ENCODE measurements around the gene BRD1. TPM values are rescaled to one million over a fixed set of nuclear protein-coding genes. Genes with fewer than 3 reads are reported as not detected.

BRD1 gene
- total RNA-seq, 4 donors from 2014 or later: 21.0 to 57.3 (median 33.8) TPM

DNA sequence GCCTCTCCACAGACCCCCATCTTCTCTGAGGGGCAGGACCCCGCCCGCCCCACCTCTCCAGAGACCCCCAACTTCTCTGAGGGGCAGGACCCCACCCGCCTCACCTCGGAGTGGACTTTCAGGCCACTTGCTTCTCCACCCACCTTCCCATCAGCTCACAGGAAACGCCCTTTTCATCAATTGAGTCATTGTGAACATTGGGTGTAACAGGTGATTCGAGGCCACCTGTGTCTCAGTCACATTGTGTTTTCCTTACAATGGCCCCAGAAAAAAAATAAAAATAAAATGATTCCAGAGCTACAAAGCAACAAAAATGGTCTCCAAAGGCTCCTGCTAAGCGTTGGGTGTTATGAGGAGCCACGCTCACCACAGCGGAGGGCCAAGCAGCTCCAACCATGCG, 36.0 kb downstream of the BRD1 start:
- DNase-seq (ENCODE audit: low spot score) (no peak), ATAC-seq (ENCODE audit: low FRiP score) (no peak)
- TF ChIP-seq, protein P1, sequence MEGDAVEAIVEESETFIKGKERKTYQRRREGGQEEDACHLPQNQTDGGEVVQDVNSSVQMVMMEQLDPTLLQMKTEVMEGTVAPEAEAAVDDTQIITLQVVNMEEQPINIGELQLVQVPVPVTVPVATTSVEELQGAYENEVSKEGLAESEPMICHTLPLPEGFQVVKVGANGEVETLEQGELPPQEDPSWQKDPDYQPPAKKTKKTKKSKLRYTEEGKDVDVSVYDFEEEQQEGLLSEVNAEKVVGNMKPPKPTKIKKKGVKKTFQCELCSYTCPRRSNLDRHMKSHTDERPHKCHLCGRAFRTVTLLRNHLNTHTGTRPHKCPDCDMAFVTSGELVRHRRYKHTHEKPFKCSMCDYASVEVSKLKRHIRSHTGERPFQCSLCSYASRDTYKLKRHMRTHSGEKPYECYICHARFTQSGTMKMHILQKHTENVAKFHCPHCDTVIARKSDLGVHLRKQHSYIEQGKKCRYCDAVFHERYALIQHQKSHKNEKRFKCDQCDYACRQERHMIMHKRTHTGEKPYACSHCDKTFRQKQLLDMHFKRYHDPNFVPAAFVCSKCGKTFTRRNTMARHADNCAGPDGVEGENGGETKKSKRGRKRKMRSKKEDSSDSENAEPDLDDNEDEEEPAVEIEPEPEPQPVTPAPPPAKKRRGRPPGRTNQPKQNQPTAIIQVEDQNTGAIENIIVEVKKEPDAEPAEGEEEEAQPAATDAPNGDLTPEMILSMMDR (IDR thresholded peaks at IDR 0.05): no peak

DNA sequence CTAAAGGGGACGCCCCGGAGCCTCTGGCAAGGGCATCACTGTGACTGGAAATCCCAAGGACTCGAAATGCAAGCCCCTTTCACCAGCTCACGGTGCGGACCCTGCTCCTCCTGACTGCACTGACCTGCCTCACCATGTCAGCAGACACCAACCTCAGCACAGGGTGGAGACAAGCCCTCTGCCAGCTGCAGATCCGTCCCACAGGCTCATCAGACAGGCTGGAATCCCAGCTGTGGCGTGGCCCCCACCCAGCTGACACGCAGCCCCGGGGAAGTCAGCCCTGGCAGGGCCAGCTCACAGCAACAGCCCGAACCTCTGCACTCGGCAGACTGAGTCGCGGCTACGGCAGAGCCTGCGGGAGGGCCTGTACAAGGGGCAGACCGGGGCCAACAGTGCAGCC, 36.8 kb downstream of the BRD1 start:
- TF ChIP-seq, protein P1 (IDR thresholded peaks at IDR 0.05): no peak
- DNase-seq (ENCODE audit: low spot score) (no peak), ATAC-seq (ENCODE audit: low FRiP score) (no peak)

DNA sequence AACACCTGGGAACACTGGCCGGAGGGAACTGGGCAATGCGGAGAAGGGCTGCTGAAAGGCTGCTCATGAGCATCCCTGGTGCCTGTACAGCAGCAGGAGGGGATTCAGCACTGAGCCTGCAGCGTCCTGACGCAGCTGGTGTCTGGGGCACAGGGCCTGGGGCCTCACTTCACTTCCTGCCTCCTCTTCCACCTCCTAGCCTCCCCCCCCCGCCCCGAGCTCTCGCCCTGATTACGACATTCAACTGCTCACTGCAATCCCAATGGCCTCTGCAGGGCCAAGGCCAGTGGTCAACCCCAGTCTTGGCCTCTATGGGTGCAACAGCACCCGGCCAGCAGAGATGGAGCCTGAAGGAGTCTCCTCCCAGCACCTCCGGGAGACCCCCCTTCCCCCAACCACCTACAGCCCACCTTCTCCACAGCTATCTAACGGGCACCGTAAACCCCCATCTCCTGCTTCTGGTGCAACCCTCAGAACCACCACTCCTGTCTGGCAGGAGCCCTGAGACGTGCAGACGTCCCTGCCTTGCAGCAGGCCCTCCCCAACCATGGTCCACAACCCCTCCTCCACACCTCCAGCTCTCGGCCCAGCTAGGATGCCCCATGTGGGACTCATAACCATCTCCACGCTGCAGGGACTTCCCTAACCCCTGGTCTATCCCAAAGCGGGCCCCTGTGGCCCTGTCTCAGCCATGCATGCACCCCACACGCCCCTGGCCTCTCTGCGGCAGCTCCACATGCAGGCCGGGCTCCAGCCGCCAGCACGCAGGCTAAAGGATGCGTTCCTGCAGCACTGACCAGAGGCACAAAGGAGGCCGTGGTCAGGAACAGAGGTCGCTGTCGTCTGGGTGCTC, 38.2 kb downstream of the BRD1 start:
- TF ChIP-seq, protein P1 (IDR thresholded peaks at IDR 0.05): no peak
- DNase-seq (ENCODE audit: low spot score) (no peak), ATAC-seq (ENCODE audit: low FRiP score) (no peak)

DNA sequence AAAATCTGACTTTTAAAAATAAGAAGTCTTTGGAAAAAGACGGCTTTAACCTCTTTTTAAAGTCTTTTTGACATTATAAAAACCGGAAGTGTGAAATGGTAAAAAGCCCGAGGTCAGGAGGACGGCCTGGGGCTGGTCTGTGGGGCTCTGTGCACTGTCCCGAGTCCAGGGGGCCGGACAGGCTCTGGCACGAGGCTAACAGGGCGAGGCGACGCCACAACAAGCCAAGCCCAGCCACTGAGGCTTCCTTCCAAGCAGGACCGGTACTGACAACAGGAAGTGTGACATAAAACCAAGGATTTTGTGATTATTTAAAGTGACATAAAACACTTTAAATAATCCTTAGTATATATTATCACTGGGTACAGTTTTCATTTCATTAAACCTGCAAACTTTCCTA, 39.2 kb downstream of the BRD1 start:
- TF ChIP-seq, protein P1 (IDR thresholded peaks at IDR 0.05): no peak
- no peak for ATAC-seq (ENCODE audit: low FRiP score)
- DNase-seq (ENCODE audit: low spot score): no peak

DNA sequence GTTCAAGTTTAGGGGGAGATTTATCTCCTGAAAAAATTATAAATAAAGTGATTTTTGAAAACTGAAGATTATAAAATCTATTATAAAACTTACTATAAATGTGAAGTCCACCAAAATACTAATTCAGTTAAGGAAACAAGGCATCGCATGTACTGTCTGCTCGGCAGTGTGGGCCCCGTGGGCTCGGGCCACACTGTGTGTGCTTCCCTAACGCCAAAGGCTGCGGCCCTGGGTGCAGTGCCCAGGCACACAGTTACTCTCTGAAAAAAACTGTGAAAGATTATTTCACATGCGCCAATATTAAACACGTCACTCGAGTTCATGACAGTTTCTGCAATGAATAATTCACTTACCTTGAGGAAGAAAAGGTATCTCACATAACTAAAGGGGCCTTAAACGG, 39.8 kb downstream of the BRD1 start:
- ATAC-seq (ENCODE audit: low FRiP score): no peak
- TF ChIP-seq, protein P1 (IDR thresholded peaks at IDR 0.05): no peak
- DNase-seq (ENCODE audit: low spot score): no peak

DNA sequence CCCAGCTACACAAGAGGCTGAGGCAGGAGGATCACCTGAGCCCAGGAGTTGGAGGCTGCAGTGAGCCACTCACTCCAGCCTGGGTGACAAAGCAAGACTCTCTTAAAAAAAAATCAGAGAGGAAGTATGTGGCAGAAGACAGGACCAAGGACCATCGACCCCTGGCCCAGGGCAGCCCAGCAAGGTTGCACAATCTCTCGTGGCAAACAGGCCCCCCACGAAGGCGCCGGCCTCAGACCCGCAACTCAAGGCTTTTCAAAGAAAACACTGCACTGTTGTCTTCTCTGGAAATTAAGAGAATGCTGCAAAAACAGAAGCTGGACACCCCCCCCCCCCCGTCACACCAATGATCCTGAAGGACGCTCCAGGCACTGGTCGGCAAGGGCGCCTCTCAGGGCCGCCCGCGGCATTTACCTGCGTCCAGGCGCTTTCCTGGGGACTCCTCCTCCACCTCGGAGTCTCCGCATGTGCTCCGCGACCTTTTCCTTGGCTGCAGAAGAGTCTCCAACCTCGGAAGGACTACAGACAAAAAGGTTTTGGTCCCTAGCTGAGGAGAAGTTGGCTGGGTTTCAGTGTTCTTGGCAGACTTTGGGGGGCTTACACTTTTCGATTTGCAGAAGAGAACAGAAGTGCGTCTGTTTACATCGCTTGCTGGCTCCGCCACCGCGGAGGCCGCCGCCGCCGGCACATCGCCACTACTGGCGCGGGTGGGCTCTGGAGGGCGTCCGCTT, 40.5 kb downstream of the BRD1 start:
- ATAC-seq (ENCODE audit: low FRiP score) (no peak), DNase-seq (ENCODE audit: low spot score) (no peak)
- TF ChIP-seq, protein P1 (IDR thresholded peaks at IDR 0.05): no peak

Data from omental fat pad (tissue), 4 donors.